GM19238 (cell line): ENCODE measurements around the gene ZNF146.
A peak's percentile ranks its signal among the peaks of the same experiment; 100 is the strongest.
"Not testable (repeated sequence)": the region's sequence is repeated elsewhere in the genome, so short reads cannot be mapped to it uniquely, and the experiment has no call there.

Experiments
- DNase-seq: peaks from one replicate; pipeline ENCODE4 v3.0.0; 2011; ENCODE audit warnings: low spot score; ENCODE audit not compliant: insufficient read length

Gene ZNF146

DNA sequence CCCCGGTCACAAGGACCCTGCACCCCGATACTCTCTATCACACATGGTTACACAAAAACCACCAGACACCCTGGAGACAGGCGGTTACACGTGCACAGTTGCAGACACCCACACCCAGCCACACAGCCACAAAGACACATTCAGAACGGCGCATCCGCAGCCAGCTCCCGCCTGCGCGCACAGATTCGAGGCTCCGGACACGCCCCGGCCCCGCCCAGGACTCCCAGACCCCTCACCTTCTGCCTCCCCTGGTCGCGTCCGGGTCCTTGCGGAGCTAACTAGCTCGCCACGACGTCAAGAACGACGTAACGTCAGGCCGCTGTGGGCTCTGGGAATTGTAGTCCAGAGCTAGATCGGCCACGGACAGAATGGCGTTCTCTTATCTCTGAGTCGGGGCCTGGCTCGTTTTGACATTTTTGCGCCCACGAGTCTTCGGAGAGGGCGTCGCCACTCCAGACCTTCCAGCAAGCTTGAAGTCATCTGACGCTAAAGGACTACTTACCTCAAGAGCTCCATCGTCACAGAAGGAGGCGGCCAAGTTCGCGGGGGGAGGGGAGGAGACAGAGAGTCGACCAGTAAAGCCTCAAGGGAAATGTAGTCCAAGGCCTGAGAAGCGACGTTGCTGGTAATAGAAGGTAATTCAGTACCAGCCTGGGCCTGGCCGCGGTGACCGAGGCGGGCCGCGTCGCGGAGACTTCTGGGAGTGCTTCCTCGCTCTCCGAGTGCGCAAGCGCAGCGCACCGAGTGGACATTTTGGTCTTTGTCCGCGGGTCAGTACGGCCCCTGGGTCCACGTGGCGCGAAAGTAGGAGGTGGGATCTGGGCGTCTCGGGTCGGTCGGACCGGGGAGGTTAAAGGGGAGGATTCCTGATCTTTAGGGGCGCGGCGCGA is at the start of gene ZNF146, which contains the start of gene ZNF565:
ZNF146 (plus strand) TSS at position 721 of the 890 bp plus-strand sequence. CDS start 21,335 bp downstream, outside the sequence.
ZNF565 (minus strand) TSS at position 280 of the 890 bp plus-strand sequence. CDS start 12,680 bp downstream, outside the sequence.
- DNase-seq = peak; percentile 96

- no peak for DNase-seq
These were observed 45.7 kb upstream of the ZNF146 start for GRCh38 chr19:36169084-36169760.

DNA sequence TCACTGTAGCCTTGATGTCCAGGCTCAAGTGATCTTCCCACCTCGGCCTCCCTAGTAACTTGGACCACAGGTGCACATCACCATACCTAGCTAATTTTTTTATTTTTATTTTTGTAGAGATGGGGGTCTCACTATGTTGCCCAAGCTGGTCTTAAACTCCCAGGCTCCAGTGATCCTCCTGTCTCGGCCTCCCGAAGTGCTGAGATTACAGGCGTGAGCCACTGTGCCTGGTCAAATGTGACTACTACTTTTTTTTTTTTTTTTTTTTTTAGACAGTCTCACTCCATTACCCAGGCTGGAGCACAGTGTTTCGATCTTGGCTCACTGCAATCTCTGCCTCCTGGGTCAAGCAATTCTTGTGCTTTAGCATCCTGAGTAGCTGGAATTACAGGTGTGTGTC is 42.1 kb upstream of the ZNF146 start:
- DNase-seq = no peak

DNA sequence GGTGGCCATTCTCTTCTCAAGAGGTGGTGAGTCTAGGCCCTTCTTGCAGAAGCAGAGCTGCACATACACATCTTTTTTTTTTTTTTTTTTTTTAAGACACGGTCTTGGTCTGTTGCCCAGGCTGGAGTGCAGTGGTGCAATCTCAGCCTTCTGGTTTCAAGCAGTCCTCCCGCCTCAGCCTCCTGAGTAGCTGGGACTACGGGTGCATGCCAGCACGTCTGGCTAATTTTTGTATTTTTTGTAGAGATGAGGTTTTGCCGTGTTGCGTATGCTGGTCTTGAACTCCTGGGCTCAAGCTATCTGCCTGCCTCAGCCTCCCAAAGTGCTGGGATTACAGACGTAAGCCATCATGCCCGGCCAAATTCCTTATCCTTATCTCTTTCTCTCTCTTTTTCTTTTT is 41.1 kb upstream of the ZNF146 start:
- not testable (repeated sequence) for DNase-seq

- not testable (repeated sequence) for DNase-seq
These were observed 35.8 kb upstream of the ZNF146 start for GRCh38 chr19:36179077-36179476.

- DNase-seq = no peak
These were observed 32.2 kb upstream of the ZNF146 start for GRCh38 chr19:36182612-36183244.

DNA sequence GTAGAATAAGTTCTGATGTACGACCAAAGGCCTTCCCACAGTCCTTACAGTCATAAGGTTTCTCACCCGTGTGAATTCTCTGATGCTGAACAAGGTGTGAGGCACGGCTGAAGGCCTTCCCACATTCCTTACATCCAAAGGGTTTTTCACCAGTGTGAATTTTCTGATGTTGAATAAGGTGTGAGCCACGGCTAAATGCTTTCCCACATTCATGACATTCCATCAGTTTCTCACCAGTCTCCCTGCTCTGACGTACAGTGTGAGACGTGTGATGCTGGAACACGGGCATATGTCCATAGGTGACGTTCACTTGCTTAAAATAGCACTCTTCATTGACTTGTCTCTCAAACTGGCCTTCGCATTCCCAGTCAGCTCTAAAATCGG is 31.7 kb upstream of the ZNF146 start:
- DNase-seq = no peak

- not testable (repeated sequence) for DNase-seq
These were observed 28.2 kb upstream of the ZNF146 start for GRCh38 chr19:36186722-36187121.

DNA sequence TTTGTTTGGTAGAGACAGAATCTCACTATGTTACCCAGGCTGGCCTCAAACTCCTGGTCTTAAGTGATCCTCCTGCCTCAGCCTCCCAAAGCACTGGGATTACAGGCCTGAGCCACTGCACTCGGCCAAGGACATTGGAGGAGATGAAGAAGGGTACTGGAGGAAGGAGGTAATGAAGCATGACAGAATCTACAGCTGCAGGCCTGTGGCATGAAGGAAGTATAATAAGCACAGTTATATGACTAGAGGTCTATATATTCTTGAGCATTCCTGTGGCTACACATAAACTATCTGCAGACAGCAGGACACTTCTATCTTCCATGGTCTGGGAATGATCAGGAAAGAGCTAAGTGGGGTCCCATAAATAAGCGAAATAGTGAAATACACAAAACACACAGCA is 18.7 kb upstream of the ZNF146 start:
- no peak for DNase-seq

GRCh38 chr19:36198119-36198518 is 16.8 kb upstream of the ZNF146 start:
- DNase-seq = no peak

DNA sequence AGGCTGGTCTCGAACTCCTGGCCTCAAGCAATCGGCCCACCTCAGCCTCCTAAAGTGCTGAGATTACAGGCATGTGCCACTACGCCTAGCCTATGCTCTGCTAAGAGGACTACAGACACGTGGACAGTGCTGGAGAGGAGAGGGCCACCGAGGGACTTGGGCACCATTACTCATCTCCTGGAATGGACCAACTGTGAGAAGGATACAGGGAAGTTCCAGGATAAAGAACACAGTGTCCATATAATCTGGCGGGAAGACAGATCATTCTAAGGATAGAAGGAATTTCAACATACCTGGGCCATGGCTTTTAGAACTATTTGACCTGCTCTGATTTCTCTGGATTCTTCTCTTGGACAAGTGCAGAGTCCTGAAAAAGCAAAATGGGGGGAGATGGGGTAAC is 13.2 kb upstream of the ZNF146 start:
- DNase-seq = no peak

- no peak for DNase-seq
These were observed 11.6 kb upstream of the ZNF146 start for GRCh38 chr19:36203293-36203692.

- no peak for DNase-seq
These were observed 7.2 kb upstream of the ZNF146 start for GRCh38 chr19:36207605-36208252.

DNA sequence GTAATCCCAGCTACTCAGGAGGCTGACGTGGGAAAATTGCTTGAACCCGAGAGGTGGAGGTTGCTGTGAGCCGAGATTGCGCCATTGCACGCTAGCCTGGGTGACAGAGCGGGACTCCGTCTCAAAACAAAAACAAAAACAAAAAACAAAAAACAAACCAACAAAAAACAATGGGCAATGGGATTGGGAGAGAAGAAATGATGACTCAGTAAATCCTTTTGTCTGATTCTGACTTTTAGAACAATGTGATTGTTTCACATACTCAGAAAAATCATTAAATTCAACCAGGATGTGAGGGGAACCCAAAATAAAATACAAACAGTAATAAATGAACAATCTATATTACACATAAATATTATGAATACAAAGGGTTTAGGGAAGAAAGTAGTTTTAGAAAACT is 5.5 kb upstream of the ZNF146 start:
- DNase-seq = no peak

GRCh38 chr19:36210497-36210896 is 4.4 kb upstream of the ZNF146 start:
- no peak for DNase-seq

GRCh38 chr19:36212895-36213294 is 2.0 kb upstream of the ZNF146 start:
- no peak for DNase-seq

- no peak for DNase-seq
These were observed 594 bp downstream of the ZNF146 start for GRCh38 chr19:36215276-36216123.

- no peak for DNase-seq
These were observed 6.6 kb downstream of the ZNF146 start for GRCh38 chr19:36221474-36221873.

GRCh38 chr19:36222503-36222902 is 7.6 kb downstream of the ZNF146 start:
- DNase-seq = no peak

- DNase-seq = no peak
These were observed 10.4 kb downstream of the ZNF146 start for GRCh38 chr19:36225219-36225892.
